Stimulated activated CD4-positive, alpha-beta T cell treated with anti-CD3 and anti-CD28 coated beads, Interleukin-15, amount 100 ng/mL, for 1 hour (primary cell): ENCODE data around the gene MBD5.

ENCODE experiments used
- DNase-seq, 2 donors: peaks; one replicate each; pipeline ENCODE4 v3.0.0-alpha.2; 2020; ENCODE audit warnings: low read depth in 1 of 2, low spot score in 1 of 2

Gene MBD5

GRCh38 chr2:148110184-148110583, 89.3 kb downstream of the MBD5 start:
- DNase-seq: no peak

DNA sequence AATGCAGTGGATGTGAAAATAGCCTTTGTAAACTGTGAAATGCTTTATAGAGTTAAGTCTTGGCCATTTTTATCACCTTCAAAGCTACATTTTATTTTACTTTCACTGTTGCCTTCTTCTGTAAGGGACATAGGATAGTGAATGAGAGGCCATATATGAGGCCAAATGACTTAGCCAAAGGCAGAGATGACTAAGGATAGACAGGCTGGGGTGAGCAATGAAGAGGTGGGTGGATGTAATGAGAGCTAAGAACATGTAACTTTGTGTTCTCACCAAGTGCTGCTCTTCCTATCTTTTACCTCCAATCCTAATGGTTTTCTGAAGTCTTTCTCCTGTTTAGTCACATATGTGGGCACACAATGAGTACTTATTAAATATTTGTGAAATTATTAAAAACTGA, 101.9 kb downstream of the MBD5 start:
- DNase-seq: no peak

GRCh38 chr2:148124271-148124670, 103.4 kb downstream of the MBD5 start:
- DNase-seq: no peak

- no peak for DNase-seq
Measured at GRCh38 chr2:148130581-148130980, 109.7 kb downstream of the MBD5 start.

GRCh38 chr2:148132412-148132811, 111.5 kb downstream of the MBD5 start:
- no peak for DNase-seq

GRCh38 chr2:148135705-148136104, 114.8 kb downstream of the MBD5 start:
- no peak for DNase-seq

GRCh38 chr2:148136441-148136840, 115.5 kb downstream of the MBD5 start:
- no peak for DNase-seq

DNA sequence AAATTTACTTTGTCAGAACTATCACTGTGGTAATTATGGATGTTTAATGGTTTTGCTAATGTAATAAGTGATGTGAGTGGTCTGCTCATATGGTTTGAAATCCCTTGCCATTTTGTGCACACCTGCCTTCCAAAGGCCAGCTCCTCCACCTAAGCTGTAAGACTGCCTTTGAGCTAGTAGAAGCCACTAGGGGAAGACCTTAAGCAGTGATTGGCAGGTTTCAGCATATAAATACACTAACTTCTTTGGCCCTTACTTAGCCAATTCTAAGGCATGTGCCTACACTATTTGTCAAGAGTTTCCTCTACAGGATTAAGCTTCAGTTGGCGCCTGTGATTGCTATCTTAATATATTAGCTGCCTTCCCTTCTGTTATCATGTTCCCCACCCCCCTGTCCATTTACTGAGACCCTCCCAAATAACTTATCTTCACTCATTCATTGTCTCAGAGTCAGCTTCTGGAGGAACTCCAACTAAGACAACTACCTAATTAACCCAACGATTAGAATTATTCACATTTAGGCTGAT, 141.1 kb downstream of the MBD5 start:
- DNase-seq: no peak

- no peak for DNase-seq
Measured at GRCh38 chr2:148162871-148163270, 142.0 kb downstream of the MBD5 start.

GRCh38 chr2:148165975-148166374, 145.1 kb downstream of the MBD5 start:
- DNase-seq: no peak

GRCh38 chr2:148167241-148167766, 146.4 kb downstream of the MBD5 start:
- no peak for DNase-seq

DNA sequence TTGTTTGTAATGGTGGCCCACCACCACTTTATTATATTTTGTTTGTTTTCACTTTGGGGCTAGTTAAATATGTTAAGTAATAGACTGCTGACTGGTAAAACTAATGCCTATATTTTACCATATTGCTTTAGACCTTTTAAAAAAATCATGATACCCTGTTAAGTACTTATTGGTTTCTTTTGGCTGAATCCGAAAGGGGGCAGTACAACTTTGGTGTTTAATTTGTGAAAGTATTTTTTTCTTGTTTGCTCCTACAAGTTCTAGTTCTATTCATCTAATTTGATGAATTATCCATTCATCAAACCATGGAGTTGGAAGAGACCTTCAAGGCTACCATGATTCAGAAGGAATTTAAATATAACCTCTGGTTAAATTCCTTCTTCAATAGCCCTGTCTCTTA, 147.0 kb downstream of the MBD5 start:
- no peak for DNase-seq

DNA sequence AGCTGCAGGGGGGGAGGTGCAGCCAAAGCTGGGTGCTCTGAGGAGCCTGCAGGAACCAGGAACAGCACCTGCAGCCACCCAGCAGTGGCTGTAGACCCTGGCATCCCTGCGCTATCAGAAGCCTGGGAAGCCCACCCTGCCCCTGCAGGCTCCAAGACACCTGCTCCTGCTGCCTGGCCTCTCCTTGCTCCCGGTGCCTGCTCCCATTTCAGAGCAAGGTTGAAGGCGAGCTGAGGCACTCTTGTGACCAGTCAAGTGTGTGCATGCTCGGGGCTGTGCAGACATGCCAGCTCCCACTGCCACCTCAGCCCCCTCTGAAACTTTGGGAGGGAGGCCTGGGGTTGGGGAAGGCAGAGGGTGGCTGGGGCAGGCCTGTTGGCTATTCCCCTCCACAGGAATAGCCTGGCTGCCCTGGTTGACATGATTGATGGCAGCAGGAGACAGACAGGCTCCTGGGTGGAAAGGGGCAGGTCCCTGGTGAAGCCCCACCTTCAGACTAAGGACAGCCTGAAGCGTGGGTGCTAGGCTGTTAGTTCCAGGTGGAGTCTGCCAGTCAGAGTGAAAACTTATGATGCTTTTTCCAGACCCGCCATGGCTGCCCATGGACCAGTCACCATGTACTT, 151.4 kb downstream of the MBD5 start:
- no peak for DNase-seq

- DNase-seq: no peak
Measured at GRCh38 chr2:148173168-148173567, 152.3 kb downstream of the MBD5 start.

DNA sequence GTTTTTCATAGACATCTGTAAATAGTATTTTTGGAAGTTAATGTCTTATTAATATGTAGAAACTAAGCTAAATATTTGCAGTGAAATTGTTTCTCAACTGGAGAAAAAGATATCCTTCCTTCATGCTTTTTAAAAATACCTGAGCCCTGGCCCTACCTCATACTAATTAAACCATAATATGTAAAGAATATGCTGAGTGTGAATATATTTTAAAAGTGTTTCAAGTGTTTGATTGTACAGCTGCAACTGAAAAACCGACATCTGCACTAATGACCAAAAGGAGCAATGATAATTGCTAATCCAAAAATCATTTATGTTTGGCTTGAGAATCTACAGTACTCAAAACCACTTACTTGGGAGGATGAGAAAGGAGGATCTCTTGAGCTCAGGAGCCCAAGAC, 156.7 kb downstream of the MBD5 start:
- no peak for DNase-seq

GRCh38 chr2:148179724-148180123, 158.8 kb downstream of the MBD5 start:
- DNase-seq: no peak

DNA sequence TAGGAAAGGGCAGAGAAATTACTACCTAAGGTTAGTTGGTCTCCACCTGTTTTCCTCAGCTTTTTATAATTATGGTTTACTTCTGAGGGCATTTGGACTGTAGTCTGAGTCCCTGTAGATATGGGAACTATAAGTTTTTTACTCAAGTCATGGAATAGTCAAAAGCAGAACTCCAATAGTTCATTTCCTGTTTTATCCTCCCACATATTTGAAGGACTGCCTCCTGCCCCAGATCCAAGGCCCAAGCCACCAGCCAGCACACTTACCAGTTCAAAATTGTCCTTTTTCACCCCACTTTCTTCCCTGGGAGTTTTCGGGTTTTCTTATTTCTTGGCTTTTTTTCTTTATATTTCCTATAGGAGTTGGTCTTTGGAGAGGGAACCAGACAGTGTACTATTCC, 164.1 kb downstream of the MBD5 start:
- no peak for DNase-seq

DNA sequence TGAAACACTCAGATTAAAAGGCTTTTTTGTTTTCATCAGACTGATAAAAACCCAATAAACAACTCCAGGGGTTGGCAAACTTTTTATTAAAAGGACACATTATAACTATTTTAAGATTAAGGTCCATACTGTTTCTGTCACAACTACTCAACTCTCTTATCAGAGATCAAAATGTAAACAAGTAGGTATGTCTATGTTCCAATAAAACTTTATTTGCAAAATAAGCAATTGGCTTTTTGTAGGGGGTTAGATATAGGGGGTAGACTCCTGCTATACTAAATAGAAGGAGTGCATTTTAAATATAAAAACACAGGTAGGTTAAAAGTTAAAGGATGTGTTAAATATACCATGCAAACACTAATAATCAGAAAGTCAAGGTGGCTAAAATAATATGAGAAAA, 174.0 kb downstream of the MBD5 start:
- DNase-seq: no peak

GRCh38 chr2:148201075-148202004, 180.4 kb downstream of the MBD5 start:
- peak in 1 of 2 donors; percentile 9 for DNase-seq

- no peak for DNase-seq
Measured at GRCh38 chr2:148202237-148202636, 181.3 kb downstream of the MBD5 start.

DNA sequence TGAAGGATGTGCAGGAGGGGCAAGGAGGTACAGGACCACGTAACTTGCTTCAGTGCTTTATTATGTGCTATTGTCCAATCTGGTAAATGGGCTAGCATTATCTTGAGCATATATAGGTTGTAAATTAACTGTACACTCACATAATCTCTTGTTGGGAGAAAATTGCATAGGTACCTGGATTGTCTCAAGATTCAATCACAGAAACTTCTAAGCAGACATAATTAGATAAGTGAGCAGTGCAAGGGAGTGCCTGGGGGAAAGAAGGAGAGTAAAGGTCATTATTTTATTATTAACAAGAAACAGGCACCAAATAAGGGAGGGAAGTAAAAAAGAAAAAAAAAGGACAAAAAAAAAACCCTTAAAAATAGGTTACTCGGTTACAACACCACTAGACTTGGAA, 186.2 kb downstream of the MBD5 start:
- DNase-seq: no peak

DNA sequence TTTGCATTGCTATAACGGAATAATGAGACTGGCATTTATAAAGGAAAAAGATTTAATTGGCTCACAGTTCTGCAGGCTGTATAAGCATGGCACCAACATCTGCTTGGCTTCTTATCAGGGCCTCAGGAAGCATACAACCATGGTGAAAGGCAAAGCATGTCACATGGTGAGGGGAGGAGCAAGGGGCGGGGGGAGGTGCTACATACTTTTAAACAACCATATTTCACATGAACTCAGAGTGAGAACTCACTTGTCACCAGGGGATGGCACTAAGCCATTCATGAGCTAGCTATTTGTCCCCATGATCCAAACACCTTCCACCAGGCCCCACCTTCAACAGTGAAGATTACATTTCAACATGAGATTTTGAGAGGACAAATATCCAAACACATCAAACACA, 188.7 kb downstream of the MBD5 start:
- no peak for DNase-seq
